WERI-Rb-1 (cell line): ENCODE data around the gene PLEKHA6.
A peak's percentile ranks its signal among the peaks of the same experiment; 100 is the strongest.

Experiments used
- DNase-seq: peaks from one replicate; pipeline ENCODE4 v3.0.0-alpha.2; 2020
- H3K27ac ChIP-seq: fragments of 250-450 bp; sonication (Bioruptor Pico); 2 replicates; pipeline ENCODE4 v1.5.1; 2020; ENCODE audit warnings: mild to moderate bottlenecking, moderate library complexity
- H3K27me3 ChIP-seq: fragments of 250-450 bp; sonication (Bioruptor Pico); 2 replicates; pipeline ENCODE4 v1.5.1; 2021; ENCODE audit warnings: mild to moderate bottlenecking, low read depth, moderate library complexity; ENCODE audit not compliant: insufficient read depth, severe bottlenecking
- H3K36me3 ChIP-seq: fragments of 250-450 bp; sonication (Bioruptor Pico); 2 replicates; pipeline ENCODE4 v1.5.1; 2020; ENCODE audit warnings: mild to moderate bottlenecking, moderate library complexity
- H3K4me3 ChIP-seq: 2 replicates; pipeline ENCODE4 v1.5.1; 2011; ENCODE audit warnings: low read depth, mild to moderate bottlenecking, control low read depth, low read length
- H3K9me3 ChIP-seq: fragments of 250-450 bp; sonication (Bioruptor Pico); 2 replicates; pipeline ENCODE4 v1.5.1; 2021; ENCODE audit warnings: mild to moderate bottlenecking, moderate library complexity; ENCODE audit not compliant: severe bottlenecking
- CTCF ChIP-seq: IDR thresholded peaks from 2 replicates; pipeline ENCODE4 v1.5.1; 2011; ENCODE audit warnings: low read depth, mild to moderate bottlenecking, control low read depth, inconsistent platforms, low read length

Gene PLEKHA6

GRCh38 chr1:204345941-204346645 lies 13.6 kb downstream of the PLEKHA6 start:
- no peaks in the 10 kb centered on the region for H3K36me3 ChIP-seq
- H3K27me3 ChIP-seq, result no peaks in the 10 kb centered on the region
- peak overlapping the region; percentile 92 for H3K27ac ChIP-seq
- DNase-seq, result peak; percentile 97
- H3K9me3 ChIP-seq, result no peaks in the 10 kb centered on the region
- H3K4me3 ChIP-seq, result peak overlapping the region; percentile 6
- TF ChIP-seq CTCF, result peak; percentile 46; the same call in 1 of the 2 replicates

GRCh38 chr1:204345438-204345841 lies 14.3 kb downstream of the PLEKHA6 start:
- Histone ChIP-seq H3K27ac (peak overlapping the region; percentile 92), H3K4me3 (peak overlapping the region; percentile 6; the same call in 1 of the 2 replicates), H3K9me3 (no peaks in the 10 kb centered on the region), H3K36me3 (no peaks in the 10 kb centered on the region), H3K27me3 (no peaks in the 10 kb centered on the region)
- DNase-seq, result peak; percentile 86
- no peak for TF ChIP-seq CTCF

GRCh38 chr1:204344665-204345355 lies 14.9 kb downstream of the PLEKHA6 start:
- no peak for TF ChIP-seq CTCF
- Histone ChIP-seq H3K27me3 (no peaks in the 10 kb centered on the region), H3K36me3 (no peaks in the 10 kb centered on the region), H3K27ac (peak overlapping the region; percentile 92), H3K9me3 (no peaks in the 10 kb centered on the region), H3K4me3 (no peak overlapping the region)
- DNase-seq, result no peak

- DNase-seq, result peak; percentile 69
- Histone ChIP-seq H3K27ac (no peak overlapping the region), H3K36me3 (no peaks in the 10 kb centered on the region)
These were observed 15.9 kb downstream of the PLEKHA6 start for GRCh38 chr1:204343802-204344201.

GRCh38 chr1:204343247-204343646 lies 16.5 kb downstream of the PLEKHA6 start:
- H3K36me3 ChIP-seq, result no peaks in the 10 kb centered on the region
- no peaks in the 10 kb centered on the region for H3K27me3 ChIP-seq
- DNase-seq, result no peak
- no peaks in the 10 kb centered on the region for H3K9me3 ChIP-seq
- H3K27ac ChIP-seq, result no peak overlapping the region
- TF ChIP-seq CTCF, result no peak
- no peak overlapping the region for H3K4me3 ChIP-seq

More at GRCh38 chr1:204343802-204344201, 15.9 kb downstream of the PLEKHA6 start:
- Histone ChIP-seq H3K4me3 (no peak overlapping the region), H3K27me3 (no peaks in the 10 kb centered on the region), H3K9me3 (no peaks in the 10 kb centered on the region)
- no peak for TF ChIP-seq CTCF
